SIG-M5 treated with dmso at 0.1 percent for 504 hours (cell line): ENCODE results near the gene SNRPE.

Experiments
- DNase-seq: peaks from one replicate; lab custom pipeline; 2025; ENCODE audit not compliant: unreplicated experiment; lab: John Stamatoyannopoulos, UW

SNRPE gene

DNA sequence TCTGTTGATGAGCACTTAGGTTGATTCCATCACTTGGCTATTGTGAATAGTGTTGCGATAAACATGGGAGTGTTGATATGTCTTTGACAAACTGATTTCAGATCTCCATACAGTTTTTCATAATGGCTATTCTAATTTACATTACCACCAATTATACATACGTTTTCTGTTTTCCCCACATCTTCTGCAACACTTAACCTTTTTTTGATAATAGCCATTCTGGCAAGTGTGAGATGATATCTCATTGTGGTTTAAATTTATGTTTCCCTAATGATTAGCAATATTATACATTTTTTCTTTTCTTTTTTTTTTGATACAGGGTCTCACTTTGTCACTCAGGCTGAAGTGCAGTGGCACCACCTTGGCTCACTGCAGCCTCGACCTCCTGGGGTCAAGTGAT, 17.0 kb downstream of the SNRPE start:
- no peak for DNase-seq

DNA sequence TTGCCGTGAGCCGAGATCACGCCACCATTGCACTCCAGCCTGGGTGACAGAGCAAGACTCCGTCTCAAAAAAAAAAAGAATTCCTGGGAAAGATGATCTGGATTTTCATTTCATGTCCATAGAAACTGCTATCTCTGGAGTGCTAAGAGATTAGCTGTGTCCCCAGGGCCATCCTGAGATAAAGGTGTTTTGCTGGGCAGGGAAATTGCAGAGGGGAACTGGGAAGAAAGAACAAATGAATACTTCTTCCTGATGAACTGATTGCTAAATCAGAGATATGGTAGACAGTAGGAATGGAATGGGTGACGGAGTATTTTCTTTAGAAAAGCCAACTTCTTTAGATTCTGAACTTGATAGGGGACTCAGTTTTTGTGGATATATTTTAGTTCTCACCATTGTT, 19.2 kb downstream of the SNRPE start:
- no peak for DNase-seq

DNA sequence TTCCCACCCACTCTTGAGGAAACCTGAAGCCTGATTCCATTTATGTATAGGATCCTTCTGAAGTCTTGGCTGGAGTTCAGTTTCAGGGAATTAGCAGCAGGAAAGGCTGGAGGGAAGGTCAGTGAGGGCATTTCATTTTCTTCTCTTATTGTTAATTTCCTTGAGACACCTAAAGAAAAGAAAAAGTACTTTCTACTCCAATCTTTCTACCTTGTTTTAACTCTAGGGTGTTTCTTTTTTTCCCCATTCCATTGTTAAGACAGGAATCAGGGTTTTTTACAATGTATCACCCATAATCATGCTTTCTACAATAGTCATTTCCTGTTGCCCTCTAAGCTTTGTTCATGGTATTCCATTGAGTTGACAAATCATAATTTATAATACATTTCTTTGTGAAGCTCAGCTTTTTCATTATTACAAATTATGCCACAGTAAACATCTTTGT, 27.4 kb downstream of the SNRPE start:
- DNase-seq: no peak

DNA sequence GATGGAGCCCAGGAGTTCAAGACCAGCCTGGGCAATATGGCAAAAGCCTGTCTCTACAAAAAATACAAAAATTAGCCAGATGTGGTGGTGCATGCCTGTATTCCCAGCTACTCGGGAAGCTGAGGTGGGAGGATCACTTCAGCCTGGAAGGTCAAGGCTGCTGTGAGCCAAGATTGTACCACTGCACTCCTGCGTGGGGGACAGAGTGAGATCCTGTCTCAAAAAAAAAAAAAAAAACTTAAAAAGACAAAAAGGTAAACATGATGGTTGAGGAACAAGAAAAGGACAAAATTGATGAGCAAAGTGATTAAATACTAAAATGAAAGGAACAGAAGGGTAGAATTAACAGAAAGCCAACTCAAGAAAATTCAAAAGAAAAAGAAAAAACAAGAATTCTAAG, 30.6 kb downstream of the SNRPE start:
- no peak for DNase-seq

DNA sequence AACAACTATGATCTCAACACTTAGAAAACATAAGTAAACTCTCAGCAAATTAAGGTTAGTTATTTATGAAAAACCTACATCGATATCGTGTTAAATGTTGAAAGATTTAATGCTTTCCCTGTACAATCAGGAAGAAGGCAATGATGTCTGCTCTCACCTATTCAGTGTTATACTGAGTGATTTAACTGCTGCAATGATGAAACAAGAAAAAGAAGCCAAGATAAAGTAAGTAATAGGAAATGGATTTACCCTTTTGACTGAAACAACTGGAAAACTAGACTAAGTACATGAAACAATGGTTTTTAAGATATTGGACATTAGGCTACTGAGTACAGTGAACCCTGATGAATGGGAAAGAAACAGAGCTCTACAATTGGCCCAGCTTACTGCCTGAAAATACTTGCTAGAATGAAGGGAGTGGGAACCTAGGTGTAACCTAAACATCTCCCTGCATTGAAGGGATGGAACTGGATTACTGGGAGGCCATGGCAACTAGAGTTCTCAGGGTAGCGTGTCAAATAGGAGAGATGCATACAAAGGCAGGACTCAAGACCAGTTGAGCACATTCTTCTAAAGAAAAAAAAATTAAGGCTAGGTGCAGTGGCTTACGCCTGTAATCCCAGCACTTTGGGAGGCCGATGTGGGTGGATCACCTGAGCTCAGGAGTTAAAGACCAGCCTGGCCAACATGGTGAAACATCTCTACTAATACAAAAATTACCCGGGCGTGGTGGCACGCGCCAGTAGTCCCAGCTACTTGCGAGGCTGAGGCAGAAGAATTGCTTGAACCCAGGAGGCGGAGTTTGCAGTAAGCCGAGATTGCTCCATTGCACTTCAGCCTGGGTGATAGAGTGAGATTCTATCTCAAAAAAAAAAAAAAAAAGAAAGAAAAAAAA, 37.3 kb downstream of the SNRPE start:
- no peak for DNase-seq

DNA sequence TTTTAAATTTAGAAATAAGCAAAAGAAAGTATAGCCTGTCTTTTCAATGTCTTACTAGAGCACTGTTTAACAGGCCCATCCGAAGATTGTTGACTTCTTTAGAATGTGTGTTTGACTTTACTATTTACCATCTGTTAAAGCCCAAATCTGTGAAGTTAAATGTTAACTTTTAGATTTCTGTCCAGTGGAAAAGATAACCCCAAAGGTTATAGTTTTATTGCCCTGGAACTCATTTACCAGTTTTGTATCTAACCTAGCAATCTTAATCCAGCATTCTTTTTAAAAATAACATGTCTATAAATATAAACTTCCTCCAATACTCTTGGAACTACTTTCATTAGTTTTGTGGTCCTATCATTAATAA, 37.9 kb downstream of the SNRPE start:
- DNase-seq: no peak

DNA sequence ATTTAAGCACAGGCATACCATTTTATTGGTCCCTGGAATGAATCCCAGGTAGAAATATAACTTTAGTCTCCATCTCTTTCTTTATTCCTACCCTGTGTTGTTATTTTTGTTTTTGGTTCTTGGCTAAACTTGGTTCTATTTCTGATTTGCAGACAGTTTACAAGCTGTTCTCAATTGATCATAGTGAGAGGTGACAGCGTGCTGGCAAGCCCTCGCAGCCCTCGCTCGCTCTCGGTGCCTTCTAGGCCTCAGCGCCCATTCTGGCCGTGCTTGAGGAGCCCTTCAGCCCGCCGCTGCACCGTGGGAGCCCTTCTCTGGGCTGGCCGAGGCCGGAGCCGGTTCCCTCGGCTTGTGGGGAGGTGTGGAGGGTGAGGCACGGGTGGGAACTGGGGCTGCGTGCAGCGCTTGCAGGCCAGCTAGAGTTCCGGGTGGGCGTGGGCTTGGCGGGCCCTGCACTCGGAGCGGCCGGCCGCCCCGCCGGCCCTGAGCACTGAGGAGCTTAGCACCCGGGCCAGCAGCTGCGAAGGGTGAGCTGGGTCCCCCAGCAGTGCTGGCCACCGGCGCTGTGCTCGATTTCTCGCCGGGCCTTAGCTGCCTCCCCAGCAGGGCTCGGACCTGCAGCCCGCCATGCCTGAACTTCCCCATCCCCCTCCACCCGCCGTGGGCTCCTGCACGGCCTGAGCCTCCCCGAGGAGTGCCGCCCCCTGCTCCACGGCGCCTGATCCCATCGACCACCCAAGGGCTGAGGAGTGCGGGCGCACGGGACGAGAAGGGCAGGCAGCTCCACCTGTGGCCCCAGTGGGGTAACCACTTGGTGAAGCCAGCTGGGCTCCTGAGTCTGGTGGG, 38.7 kb downstream of the SNRPE start:
- no peak for DNase-seq

DNA sequence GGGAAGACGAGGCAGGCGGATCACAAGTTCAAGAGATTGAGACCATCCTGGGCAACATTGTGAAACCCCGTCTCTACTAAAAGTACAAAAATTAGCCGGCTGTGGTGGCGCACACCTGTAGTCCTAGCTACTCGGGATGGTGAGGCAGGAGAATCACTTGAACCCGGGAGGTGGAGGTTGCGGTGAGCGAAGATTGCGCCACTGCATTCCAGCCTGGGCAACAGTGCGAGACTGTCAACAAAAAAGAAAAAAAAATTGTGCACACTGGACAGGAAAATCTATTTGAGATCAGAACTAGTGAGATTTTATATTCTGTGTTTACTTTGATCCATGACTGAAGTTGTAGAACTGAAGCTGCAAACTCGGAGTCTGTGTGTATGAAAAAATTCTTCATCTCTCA, 40.2 kb downstream of the SNRPE start:
- DNase-seq: no peak

DNA sequence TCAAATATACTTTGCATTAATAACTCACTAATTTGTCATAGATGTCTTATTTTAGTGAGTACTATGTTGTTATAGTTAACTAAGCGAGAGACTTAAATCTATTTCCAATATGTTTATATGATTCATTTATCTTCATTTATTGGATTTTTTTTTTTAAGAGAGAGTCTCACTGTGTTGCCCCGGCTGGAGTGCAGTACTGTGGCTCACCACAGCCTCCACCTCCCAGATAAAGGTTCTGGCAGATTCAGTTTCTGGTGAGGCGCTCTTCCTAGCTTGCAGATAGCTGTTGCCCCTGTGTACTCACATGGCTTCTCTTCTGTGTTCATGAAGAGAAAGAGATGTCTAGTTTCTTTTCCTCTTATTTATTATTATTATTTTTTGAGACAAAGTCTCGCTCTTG, 43.9 kb downstream of the SNRPE start:
- DNase-seq: no peak

DNA sequence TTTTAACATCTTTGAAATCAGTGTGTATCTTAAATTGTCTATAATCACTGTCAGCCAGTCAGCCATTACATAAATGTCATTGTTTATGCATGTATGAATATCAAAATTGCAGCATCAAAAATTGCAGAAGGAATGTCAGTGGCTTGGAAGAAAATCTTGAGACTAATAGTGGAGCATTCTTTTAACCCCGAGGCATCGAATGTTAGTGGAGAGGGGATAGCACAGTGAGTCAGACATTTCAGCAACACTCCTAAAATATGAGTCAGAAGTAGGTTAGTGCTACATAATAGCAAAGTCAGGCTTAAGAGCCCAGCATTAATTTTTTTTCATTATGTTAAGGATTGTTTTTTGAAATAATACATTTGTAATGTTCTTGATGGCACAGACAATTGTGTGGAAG, 45.5 kb downstream of the SNRPE start:
- peak; percentile 64 for DNase-seq

DNA sequence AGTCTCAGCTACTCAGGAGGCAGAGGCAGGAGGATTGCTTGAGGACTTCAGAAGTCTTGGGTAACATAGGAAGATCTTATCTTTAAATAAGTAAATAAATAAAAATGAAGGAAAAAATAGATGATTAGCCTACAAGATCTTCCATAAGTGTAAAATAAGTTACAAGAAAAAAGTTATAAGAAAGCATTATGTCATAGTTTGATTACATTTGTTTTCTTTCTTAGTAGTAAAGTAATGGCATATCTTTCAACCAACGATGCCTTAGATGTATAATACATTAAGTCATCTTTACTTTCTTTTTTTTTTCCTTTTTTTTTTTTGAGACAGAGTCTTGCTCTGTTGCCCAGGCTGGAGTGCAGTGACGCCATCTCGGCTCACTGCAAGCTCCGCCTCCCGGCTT, 46.5 kb downstream of the SNRPE start:
- DNase-seq: no peak

DNA sequence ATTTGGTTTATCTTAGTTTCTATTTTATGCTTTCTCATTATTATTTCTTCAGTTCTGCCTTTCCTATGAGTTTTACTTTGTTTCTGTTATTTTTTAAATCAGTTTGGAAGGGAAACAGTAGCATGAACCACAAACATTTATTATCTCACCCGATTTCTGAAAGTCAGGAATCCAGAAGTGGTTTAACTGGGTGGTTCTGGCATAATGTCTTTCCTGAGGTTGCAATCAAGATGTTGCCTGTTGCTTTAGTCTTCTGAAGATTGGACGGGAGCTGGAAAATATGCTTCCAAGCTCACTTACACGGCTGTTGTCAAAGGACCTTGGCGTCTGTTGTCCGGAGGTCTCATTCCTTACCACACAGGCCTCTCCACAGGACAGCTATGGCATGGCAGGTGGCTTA, 50.4 kb downstream of the SNRPE start:
- DNase-seq: no peak

DNA sequence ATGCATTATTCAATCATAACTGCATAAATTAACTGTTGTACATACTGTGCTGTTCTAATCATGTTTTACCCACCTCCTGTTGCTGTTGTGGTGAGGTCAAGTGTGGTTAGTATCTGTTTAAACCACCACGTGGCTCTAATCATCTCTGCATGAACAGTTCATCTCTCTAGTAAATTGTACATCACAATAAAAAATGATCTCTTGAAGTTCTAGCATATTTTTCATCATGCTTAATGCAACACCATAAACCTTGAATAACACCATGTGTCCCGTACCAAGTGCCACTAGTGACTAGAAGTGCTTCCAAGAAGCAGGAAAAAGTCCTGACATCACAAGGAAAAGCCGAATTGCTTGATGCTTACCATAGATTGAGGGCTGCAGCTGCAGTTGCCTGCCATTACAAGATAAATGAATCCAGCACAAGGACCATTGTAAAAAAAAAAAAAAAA, 51.7 kb downstream of the SNRPE start:
- DNase-seq: no peak

DNA sequence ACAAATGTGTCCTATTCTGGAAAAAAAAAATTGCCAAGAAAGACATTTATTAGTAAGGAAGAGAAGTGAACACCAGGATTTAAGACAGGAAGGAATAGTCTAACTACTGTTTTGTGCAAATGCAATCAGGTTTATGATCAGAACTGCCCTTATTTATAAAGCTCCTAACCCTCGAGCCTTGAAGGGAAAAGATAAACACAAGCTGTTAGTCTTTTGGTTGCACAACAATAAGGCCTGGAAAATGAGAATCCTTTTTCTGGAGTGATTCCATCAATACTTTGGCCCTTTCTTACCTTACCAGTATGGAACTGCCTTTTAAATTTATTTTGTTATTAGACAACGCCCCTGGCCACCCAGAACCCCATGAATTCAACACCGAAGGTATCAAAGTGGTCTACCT, 52.9 kb downstream of the SNRPE start:
- no peak for DNase-seq

DNA sequence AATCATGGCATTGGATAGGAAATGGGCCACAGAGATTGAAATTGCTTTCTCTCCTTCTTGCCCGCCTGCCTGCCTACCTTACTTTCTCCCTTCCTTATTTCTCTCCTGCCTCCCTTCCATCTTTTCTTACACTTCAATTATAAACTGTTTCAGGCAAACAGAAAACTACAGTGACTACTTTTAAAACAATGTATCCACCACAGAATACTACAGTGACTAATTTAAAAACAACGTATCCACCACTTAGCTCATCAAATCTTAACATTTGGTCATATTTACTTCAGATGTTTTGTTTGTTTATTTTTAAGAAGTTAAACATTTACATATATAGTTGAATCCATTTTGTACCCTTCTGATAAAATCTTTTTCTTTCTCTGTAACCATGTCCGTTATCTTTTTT, 54.4 kb downstream of the SNRPE start:
- DNase-seq: no peak

DNA sequence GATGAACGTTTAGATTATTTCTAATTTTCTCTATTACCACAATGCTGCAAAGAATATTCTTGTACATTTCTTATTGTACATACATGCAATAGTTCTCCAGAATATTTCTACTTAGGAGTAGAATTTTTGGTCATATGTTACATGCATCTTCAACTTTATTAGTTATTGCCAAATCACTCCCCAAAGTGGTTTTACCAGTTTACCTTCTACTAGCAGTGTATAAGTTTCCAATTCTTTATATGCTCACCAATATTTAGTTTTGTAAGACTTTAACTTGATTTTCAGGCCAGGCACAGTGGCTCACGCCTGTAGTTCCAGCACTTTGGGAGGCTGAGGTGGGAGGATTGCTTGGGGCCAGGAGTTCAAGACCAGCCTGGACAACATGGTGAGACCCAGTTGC, 55.4 kb downstream of the SNRPE start:
- DNase-seq: no peak
